Gastroesophageal sphincter (tissue), 4 donors: ENCODE results near the gene MACROD2. TPM values are rescaled to one million over a fixed set of nuclear protein-coding genes. Genes with fewer than 3 reads are reported as not detected.

Experiments used
- ATAC-seq: fragments of 150-250 bp; one replicate; pipeline ENCODE4 v1.9.1; 2016; ENCODE audit warnings: mild to moderate bottlenecking, moderate library complexity
- H3K27ac ChIP-seq, 4 donors: fragments of 200-600 bp; sonication (generic) in 3 of 4; 1 replicate in 3 of 4; 2 replicates in 1 of 4; pipeline ENCODE4 v1.5.1; 2016 to 2019
- H3K27me3 ChIP-seq: fragments of 200-600 bp; sonication (generic); one replicate; pipeline ENCODE4 v1.5.1; 2019
- H3K36me3 ChIP-seq, 2 donors: fragments of 200-600 bp; sonication (generic); one replicate each; pipeline ENCODE4 v1.5.1; 2019; ENCODE audit warnings: control low read depth in 1 of 2
- H3K4me1 ChIP-seq, 3 donors: fragments of 200-600 bp; sonication (generic); 1 replicate in 2 of 3; 2 replicates in 1 of 3; pipeline ENCODE4 v1.5.1; 2016 to 2019; ENCODE audit warnings: control low read depth in 2 of 3
- H3K4me3 ChIP-seq, 2 donors: fragments of 200-600 bp; sonication (generic); one replicate each; pipeline ENCODE4 v1.5.1; 2019; ENCODE audit warnings: mild to moderate bottlenecking in 1 of 2, moderate library complexity in 1 of 2
- H3K9me3 ChIP-seq, 3 donors: fragments of 200-600 bp; sonication (generic); one replicate each; pipeline ENCODE4 v1.5.1; 2017 to 2019; ENCODE audit warnings: control low read depth in 2 of 3
- EP300 ChIP-seq: sonication (generic); formaldehyde crosslinking; IDR thresholded peaks from one replicate; pipeline ENCODE4 v1.6.1; 2017; ENCODE audit warnings: antibody characterized with exemption, mild to moderate bottlenecking
- POLR2A ChIP-seq, 2 donors: fragments of 450-650 bp; IDR thresholded peaks; one replicate each; pipeline ENCODE4 v1.6.1; 2017; ENCODE audit warnings: antibody characterized with exemption in 2 of 2, mild to moderate bottlenecking in 2 of 2, moderate library complexity in 1 of 2
- POLR2AphosphoS5 ChIP-seq: sonication (generic); formaldehyde crosslinking; IDR thresholded peaks from one replicate; pipeline ENCODE4 v1.6.1; 2017; ENCODE audit warnings: antibody characterized with exemption
- WGBS, 2 donors: methylation state at CpG; one replicate each; pipeline ENCODE4 v1.1.5; 2018; ENCODE audit warnings: low coverage in 1 of 2; 5-methylcytosine and 5-hydroxymethylcytosine counted together
- total RNA-seq, 4 donors: library from RNA; depleted of rRNA; stranded (reverse); fragments of >200 nt; gene quantifications; one replicate each; pipeline ENCODE4 v1.1.0, GENCODE V29; 2016
- TF ChIP-seq, protein P1 (sequence below), 4 experiments: fragments of 200-600 bp in 2 of 4; fragments of 450-650 bp in 2 of 4; sonication (generic) in 1 of 4; IDR thresholded peaks; one replicate each; pipeline ENCODE4 v1.5.1; 2017 to 2019; ENCODE audit warnings: antibody characterized with exemption in 4 of 4, mild to moderate bottlenecking in 2 of 4, moderate library complexity in 2 of 4

MACROD2 gene
- total RNA-seq, 4 donors from 2014 or later: 4.0 to 12.1 (median 7.4) TPM

DNA sequence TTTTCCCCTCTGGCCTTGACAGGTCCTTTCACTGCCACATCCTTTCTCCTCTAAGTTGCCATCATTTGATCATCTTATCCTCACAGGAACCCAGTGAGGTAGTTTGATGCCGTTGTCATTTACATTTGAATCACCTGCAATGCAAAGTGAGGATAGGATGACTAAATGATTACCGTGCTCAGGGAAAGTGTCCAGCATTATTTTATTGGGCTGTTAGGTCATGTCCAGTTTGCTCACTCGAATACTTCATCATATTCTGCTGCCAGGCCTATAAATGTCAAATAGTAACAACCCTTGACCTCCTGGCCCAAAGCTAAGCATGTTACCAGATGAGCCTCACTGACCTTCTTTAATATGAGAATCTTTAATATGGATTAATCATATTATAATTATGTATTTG is 1410.8 kb downstream of the MACROD2 start:
- WGBS, 2 donors: 77 to 79% methylated on average over 2 to 3 of the region's 3 CpGs
- no peak for ATAC-seq
- no peak for TF ChIP-seq POLR2AphosphoS5
- TF ChIP-seq, protein P1, sequence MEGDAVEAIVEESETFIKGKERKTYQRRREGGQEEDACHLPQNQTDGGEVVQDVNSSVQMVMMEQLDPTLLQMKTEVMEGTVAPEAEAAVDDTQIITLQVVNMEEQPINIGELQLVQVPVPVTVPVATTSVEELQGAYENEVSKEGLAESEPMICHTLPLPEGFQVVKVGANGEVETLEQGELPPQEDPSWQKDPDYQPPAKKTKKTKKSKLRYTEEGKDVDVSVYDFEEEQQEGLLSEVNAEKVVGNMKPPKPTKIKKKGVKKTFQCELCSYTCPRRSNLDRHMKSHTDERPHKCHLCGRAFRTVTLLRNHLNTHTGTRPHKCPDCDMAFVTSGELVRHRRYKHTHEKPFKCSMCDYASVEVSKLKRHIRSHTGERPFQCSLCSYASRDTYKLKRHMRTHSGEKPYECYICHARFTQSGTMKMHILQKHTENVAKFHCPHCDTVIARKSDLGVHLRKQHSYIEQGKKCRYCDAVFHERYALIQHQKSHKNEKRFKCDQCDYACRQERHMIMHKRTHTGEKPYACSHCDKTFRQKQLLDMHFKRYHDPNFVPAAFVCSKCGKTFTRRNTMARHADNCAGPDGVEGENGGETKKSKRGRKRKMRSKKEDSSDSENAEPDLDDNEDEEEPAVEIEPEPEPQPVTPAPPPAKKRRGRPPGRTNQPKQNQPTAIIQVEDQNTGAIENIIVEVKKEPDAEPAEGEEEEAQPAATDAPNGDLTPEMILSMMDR (IDR thresholded peaks at IDR 0.05): no peak
- TF ChIP-seq EP300: no peak
- TF ChIP-seq POLR2A (IDR thresholded peaks at IDR 0.05): no peak
- Histone ChIP-seq H3K36me3 (no peaks in the 10 kb centered on the region), H3K27me3 (no peaks in the 10 kb centered on the region), H3K9me3 (peaks cover 0 to 5% (median 0%) of the 10 kb centered on the region in 3 donors), H3K4me3 (no peak overlapping the region), H3K4me1 (no peaks in the 10 kb centered on the region), H3K27ac (no peak overlapping the region)

DNA sequence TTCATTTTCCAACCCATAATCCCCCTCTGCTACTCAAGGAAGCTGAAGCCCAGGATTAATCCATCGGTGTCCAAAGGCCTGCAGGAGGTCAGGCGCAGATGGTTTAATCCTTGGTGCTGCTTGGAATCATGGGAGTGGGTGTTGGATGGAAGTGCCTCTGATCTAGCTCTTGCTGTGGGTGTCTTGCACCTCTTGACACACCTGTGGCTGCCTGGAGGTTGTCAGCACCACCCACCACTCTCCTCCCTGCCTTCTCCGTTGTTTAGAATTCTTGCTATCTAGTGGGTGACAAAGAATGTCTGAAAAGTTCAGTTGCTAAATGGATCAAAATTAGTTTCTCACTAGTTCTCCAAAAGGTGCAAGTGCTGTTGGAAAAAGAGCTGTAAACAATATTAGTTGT is 1416.5 kb downstream of the MACROD2 start:
- ATAC-seq: no peak
- Histone ChIP-seq H3K9me3 (no peaks in the 10 kb centered on the region), H3K27ac (no peak overlapping the region), H3K4me3 (no peak overlapping the region), H3K4me1 (no peaks in the 10 kb centered on the region), H3K36me3 (no peaks in the 10 kb centered on the region), H3K27me3 (no peaks in the 10 kb centered on the region)
- WGBS, 2 donors: 60 to 85% methylated on average over 1 to 3 of the region's 3 CpGs
- TF ChIP-seq, protein P1 (IDR thresholded peaks at IDR 0.05): no peak
- no peak for TF ChIP-seq POLR2A (IDR thresholded peaks at IDR 0.05)
- no peak for TF ChIP-seq POLR2AphosphoS5
- no peak for TF ChIP-seq EP300

DNA sequence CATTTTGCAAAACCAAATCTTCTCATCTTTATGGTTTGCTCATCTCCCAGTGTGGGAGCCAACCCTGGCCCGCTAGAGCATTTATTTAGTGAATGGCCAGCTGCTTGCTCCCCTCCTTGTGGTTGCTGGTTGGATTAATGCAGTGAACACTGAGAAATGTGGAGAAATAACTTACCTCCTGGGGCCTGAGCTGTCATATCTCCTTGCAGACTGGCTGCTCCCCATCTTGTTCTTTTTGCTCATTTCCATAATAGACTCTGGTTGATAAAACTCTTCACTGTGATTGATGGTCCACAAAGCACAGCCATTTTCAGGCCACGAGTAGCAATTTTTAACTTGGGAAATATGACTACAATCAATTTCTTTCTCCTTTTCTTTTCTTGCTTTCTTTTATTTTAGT is 1420.6 kb downstream of the MACROD2 start:
- H3K4me1 ChIP-seq: no peaks in the 10 kb centered on the region
- H3K4me3 ChIP-seq: no peak overlapping the region
- H3K27ac ChIP-seq: no peak overlapping the region
- H3K27me3 ChIP-seq: no peaks in the 10 kb centered on the region
- ATAC-seq: no peak
- H3K36me3 ChIP-seq: no peaks in the 10 kb centered on the region
- WGBS, 2 donors: 81 to 83% methylated on average over 2 of the region's 2 CpGs
- TF ChIP-seq POLR2AphosphoS5 (no peak), EP300 (no peak), POLR2A (IDR thresholded peaks at IDR 0.05) (no peak)
- TF ChIP-seq, protein P1 (IDR thresholded peaks at IDR 0.05): no peak
- no peaks in the 10 kb centered on the region for H3K9me3 ChIP-seq

DNA sequence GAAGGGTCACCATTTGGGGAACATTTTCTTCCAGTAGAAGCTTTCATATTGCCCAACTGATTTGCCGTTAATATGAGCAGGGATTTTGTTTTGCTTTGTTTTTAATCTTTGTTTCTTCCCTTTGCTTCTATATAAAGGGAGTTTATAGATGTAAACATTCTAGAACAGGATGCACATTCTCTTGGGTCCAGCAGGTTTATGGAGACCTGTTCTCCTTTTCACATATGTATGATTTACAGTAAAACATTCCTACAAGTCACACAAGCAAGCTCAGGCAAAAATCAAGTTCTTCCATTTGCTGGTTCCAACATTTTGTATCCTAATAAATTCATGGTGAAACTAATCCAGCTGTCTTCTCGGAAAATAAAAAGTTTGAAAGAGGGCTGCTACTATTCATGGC is 1424.5 kb downstream of the MACROD2 start:
- Histone ChIP-seq H3K27ac (no peak overlapping the region), H3K4me3 (no peak overlapping the region), H3K4me1 (no peaks in the 10 kb centered on the region), H3K36me3 (no peaks in the 10 kb centered on the region), H3K27me3 (no peaks in the 10 kb centered on the region), H3K9me3 (no peaks in the 10 kb centered on the region)
- TF ChIP-seq EP300 (no peak), POLR2AphosphoS5 (no peak), POLR2A (IDR thresholded peaks at IDR 0.05) (no peak)
- TF ChIP-seq, protein P1 (IDR thresholded peaks at IDR 0.05): no peak
- ATAC-seq: no peak
- WGBS, 2 donors: 94 to 96% methylated on average over 2 of the region's 2 CpGs

DNA sequence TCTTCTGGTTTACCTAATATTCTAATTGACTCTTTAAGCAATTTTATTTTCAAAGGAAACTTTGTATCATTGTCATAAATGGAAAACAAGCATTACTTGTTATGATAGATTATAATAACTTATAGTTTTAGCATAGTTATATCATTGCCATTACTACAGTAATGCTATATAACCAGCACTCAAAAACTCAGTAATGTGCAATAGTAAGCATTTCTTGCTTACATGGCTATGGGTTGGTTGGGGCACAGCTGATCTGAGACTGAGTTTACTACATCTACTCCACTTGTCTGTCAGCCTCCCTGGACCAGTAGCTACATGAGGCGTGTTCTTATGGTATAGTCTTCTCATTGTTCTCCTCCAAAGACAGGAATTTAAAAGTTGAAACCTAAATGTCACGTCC is 1427.7 kb downstream of the MACROD2 start:
- WGBS, 2 donors: 29 to 75% methylated on average over 1 to 2 of the region's 2 CpGs
- peaks cover 0 to 7% (median 0%) of the 10 kb centered on the region in 3 donors for H3K9me3 ChIP-seq
- no peak overlapping the region for H3K27ac ChIP-seq
- no peaks in the 10 kb centered on the region for H3K27me3 ChIP-seq
- TF ChIP-seq POLR2AphosphoS5: no peak
- TF ChIP-seq EP300: no peak
- no peak for TF ChIP-seq POLR2A (IDR thresholded peaks at IDR 0.05)
- TF ChIP-seq, protein P1 (IDR thresholded peaks at IDR 0.05): no peak
- H3K4me1 ChIP-seq: no peaks in the 10 kb centered on the region
- H3K36me3 ChIP-seq: no peaks in the 10 kb centered on the region
- ATAC-seq: no peak
- no peak overlapping the region for H3K4me3 ChIP-seq
